WERI-Rb-1 (cell line): ENCODE results near the gene LRP5.

Experiments used
- DNase-seq: peaks from one replicate; pipeline ENCODE4 v3.0.0-alpha.2; 2020
- H3K27ac ChIP-seq: fragments of 250-450 bp; sonication (Bioruptor Pico); 2 replicates; pipeline ENCODE4 v1.5.1; 2020; ENCODE audit warnings: mild to moderate bottlenecking, moderate library complexity
- H3K27me3 ChIP-seq: fragments of 250-450 bp; sonication (Bioruptor Pico); 2 replicates; pipeline ENCODE4 v1.5.1; 2021; ENCODE audit warnings: mild to moderate bottlenecking, low read depth, moderate library complexity; ENCODE audit not compliant: insufficient read depth, severe bottlenecking
- H3K36me3 ChIP-seq: fragments of 250-450 bp; sonication (Bioruptor Pico); 2 replicates; pipeline ENCODE4 v1.5.1; 2020; ENCODE audit warnings: mild to moderate bottlenecking, moderate library complexity
- H3K4me3 ChIP-seq: 2 replicates; pipeline ENCODE4 v1.5.1; 2011; ENCODE audit warnings: low read depth, mild to moderate bottlenecking, control low read depth, low read length
- H3K9me3 ChIP-seq: fragments of 250-450 bp; sonication (Bioruptor Pico); 2 replicates; pipeline ENCODE4 v1.5.1; 2021; ENCODE audit warnings: mild to moderate bottlenecking, moderate library complexity; ENCODE audit not compliant: severe bottlenecking
- CTCF ChIP-seq: IDR thresholded peaks from 2 replicates; pipeline ENCODE4 v1.5.1; 2011; ENCODE audit warnings: low read depth, mild to moderate bottlenecking, control low read depth, inconsistent platforms, low read length

The LRP5 gene

DNA sequence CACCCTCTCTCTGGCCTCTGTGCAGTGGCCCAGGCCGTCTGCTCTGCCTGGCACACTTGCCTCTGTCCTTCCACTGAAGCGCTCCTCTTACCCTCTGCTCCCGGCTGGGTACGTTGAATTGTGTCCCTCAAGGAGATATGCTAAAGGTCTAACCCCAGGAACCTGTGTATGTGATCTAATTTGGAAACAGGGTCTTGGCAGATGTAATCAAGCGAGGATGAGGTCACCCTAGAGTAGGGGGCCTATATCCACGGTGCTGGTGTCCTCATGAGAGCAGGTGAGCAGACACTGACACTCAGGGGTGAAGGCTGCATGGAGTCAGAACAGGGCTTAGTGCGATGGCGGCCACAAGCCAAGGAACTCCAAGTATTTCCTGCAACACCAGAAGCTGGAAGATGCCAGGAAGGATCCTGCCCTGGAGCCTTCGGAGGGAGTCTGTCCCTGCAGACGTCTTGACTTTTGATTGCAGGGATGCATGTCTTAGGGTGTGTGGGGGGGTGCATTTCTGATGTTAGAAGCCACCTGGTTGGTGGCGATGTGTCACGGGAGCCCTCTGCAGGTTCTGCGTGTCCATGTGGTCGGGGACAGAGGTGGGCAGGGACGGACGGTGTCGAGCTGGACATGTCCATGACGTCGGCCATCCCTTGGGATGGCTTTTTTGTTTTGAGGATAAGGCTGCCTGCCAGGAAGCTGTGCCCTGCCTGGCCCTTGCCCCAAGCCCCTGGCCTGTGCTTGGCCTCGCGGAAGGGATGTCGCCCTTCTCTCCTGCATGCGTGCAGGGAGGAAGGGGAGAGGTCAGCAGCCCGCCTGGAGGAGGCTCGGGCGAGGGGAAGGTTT is 68.6 kb downstream of the LRP5 start:
- H3K27me3 ChIP-seq = no peaks in the 10 kb centered on the region
- no peak overlapping the region for H3K4me3 ChIP-seq
- 0 out of 2 replicates have a peak, but pooled peaks have one; percentile 9 for TF ChIP-seq CTCF
- H3K9me3 ChIP-seq = no peaks in the 10 kb centered on the region
- DNase-seq = no peak
- H3K27ac ChIP-seq = no peak overlapping the region
- H3K36me3 ChIP-seq = no peaks in the 10 kb centered on the region

DNA sequence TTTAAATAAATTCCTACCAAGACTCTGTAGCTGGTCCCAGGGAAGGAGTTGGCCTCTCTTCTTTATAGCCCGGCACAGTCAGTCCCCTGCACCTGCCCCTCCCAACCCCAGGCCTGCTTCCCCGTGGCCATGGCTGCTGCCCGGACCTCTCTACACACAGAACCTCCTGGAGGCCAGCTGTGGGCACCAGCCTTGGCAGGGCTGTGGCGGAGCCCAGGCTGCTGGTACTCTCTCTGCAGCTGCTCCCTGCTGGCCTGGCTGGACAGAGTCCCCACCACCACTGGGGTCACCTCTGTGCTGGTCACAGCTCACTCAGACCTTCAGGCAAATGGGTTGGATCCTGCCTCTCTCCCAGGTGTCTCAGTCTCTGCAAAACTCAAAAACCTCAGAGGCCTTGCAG is 69.3 kb downstream of the LRP5 start:
- Histone ChIP-seq H3K27me3 (no peaks in the 10 kb centered on the region), H3K27ac (no peak overlapping the region), H3K36me3 (peaks cover 3% of the 10 kb centered on the region; the same call in 1 of the 2 replicates), H3K9me3 (no peaks in the 10 kb centered on the region), H3K4me3 (no peak overlapping the region)
- TF ChIP-seq CTCF = no peak
- DNase-seq = no peak

DNA sequence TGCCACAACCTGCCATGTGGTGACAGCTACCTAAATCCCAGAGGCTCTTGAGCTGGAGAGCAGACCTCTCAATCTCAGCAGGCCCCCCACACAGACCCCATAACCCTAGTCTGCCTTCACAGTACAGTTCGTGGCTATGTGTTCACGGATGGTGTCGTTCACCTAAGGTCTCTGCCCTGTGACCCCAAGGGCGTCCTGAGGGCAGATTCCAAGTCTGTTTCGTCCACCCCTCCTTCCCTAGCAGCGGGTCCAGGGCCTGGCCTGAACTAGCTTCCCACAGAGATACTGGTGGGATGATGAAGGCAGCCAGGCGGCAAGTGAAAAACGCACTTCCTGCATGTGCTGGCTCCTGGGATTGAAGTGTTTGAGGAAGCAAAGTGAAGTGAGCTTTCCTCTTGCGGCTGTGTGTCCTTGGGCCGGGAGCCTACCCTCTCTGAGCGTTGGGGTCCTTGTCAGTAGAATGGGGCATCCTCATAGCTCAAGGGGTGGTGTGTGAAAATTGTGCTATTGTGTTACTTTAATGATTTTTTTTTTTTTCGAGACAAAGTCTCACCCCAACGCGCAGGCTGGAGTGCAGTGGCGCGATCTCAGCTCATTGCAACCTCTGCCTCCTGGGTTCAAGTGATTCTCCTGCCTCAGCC is 70.1 kb downstream of the LRP5 start:
- Histone ChIP-seq H3K27ac (no peak overlapping the region), H3K4me3 (no peak overlapping the region), H3K36me3 (peaks cover 8% of the 10 kb centered on the region; the same call in 1 of the 2 replicates), H3K9me3 (no peaks in the 10 kb centered on the region), H3K27me3 (no peaks in the 10 kb centered on the region)
- DNase-seq = no peak
- no peak for TF ChIP-seq CTCF

- peak; percentile 84 for TF ChIP-seq CTCF
- Histone ChIP-seq H3K27ac (no peak overlapping the region), H3K36me3 (peaks cover 10% of the 10 kb centered on the region; the same call in 1 of the 2 replicates), H3K27me3 (no peaks in the 10 kb centered on the region), H3K9me3 (no peaks in the 10 kb centered on the region), H3K4me3 (no peak overlapping the region)
- DNase-seq = peak; percentile 73
Observed at GRCh38 chr11:68383976-68384501, 71.6 kb downstream of the LRP5 start.

- H3K9me3 ChIP-seq = no peaks in the 10 kb centered on the region
- H3K27ac ChIP-seq = no peak overlapping the region
- peaks cover 11% of the 10 kb centered on the region; the same call in 1 of the 2 replicates for H3K36me3 ChIP-seq
- no peak for TF ChIP-seq CTCF
- H3K27me3 ChIP-seq = no peaks in the 10 kb centered on the region
- H3K4me3 ChIP-seq = no peak overlapping the region
- no peak for DNase-seq
Observed at GRCh38 chr11:68384530-68385081, 72.2 kb downstream of the LRP5 start.
